Measurements from ENCODE around the gene ZIC4. TPM values are rescaled to one million over a fixed set of nuclear protein-coding genes. Genes with fewer than 3 reads are reported as not detected.

The ZIC4 gene
- total RNA-seq, 5 donors from 2014 or later (not counting 1 experiment from before 2014, with no cell fraction given) = not detected

DNA sequence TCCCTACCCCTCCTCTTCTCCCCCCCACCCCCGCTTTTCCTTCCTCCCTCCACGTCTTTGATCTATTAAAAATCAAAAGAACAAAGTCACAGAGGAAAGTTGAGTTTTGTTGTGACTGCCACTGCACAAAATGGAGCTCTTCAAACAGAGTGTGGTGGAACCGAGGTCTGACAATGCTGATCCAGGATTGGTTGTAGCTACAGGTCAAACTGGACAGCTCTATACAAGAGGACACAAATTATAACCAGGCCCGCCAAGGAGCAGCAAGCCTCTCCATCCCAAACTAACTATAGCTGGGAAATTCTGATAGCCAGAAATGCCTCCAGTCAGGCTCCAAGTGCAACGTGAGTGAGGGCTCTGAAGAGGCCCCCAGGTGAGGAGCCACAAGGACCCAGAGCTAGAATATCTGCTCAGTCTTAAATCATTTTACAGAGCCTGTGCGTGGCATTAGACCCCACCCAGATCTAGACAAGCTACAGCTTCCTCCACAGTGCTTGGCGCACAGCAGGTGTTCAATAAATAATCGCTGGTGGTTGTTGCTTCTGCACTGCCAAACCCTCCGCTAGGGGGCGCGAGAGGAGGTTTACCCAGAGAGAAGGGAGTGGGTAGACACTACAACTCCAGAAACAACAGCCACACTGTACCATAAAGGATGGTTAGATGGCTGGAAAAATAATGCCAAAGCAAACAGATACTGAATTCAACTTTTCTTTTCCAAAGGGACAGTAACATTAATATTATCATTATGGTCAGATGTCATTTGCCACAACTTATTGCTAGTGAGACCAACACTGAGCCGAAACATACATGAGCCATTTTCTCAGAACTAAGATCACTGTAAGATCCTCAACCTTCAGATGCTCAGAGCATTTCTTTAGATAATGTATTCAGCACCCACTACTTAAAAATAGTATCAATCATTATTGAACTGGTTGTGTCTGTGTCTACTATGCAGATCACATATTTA is 44.6 kb downstream of the ZIC4 start:
- Histone ChIP-seq H3K4me3 (ENCODE audit: control insufficient read depth in 1 of 2, extremely low read depth in 1 of 2, low read length in 1 of 2) (no peak overlapping the region), H3K27ac (ENCODE audit: low read length) (no peak overlapping the region), H3K9me3 (no peaks in the 10 kb centered on the region), H3K27me3 (replicated peaks in 1 of 2; ENCODE audit: control insufficient read depth in 2 of 2, extremely low read depth in 1 of 2, insufficient read depth in 2 of 2, low read length in 1 of 2) (peaks cover 15 to 42% of the 10 kb centered on the region in 2 experiments), H3K36me3 (ENCODE audit: control insufficient read depth in 2 of 2, extremely low read depth in 1 of 2, insufficient read depth in 1 of 2, low read length in 1 of 2) (no peaks in the 10 kb centered on the region), H3K4me1 (ENCODE audit: control insufficient read depth in 1 of 2, extremely low read depth in 1 of 2, insufficient read depth in 2 of 2, low read length in 2 of 2) (no peaks in the 10 kb centered on the region)
- H3K9me3 Mint-ChIP-seq = peaks cover 0 to 8% (median 0%) of the 10 kb centered on the region in 3 donors
- POLR2A ChIA-PET = no interaction called here
- H3K4me1 Mint-ChIP-seq = peaks cover 0 to 2% (median 0%) of the 10 kb centered on the region in 3 donors
- DNase-seq = peak in 2 of 35 experiments; percentile 3 to 4
- no peak for ATAC-seq (replicated peaks in 1 of 4)
- H3K4me3 Mint-ChIP-seq = no peak overlapping the region
- CTCF ChIA-PET = interaction anchor here in 1 of 2 donors (0.6 kb wide), 1 partner anchor 622 kb away, joined by 3 read pairs; no protein-coding TSS in a partner anchor
- H3K36me3 Mint-ChIP-seq = no peaks in the 10 kb centered on the region
- H3K27me3 Mint-ChIP-seq = peaks cover 56 to 69% of the 10 kb centered on the region in 2 donors
- H3K27ac Mint-ChIP-seq = no peak overlapping the region
- WGBS (ENCODE audit: insufficient coverage) = 6% methylated on average over 3 of the region's 12 CpGs

DNA sequence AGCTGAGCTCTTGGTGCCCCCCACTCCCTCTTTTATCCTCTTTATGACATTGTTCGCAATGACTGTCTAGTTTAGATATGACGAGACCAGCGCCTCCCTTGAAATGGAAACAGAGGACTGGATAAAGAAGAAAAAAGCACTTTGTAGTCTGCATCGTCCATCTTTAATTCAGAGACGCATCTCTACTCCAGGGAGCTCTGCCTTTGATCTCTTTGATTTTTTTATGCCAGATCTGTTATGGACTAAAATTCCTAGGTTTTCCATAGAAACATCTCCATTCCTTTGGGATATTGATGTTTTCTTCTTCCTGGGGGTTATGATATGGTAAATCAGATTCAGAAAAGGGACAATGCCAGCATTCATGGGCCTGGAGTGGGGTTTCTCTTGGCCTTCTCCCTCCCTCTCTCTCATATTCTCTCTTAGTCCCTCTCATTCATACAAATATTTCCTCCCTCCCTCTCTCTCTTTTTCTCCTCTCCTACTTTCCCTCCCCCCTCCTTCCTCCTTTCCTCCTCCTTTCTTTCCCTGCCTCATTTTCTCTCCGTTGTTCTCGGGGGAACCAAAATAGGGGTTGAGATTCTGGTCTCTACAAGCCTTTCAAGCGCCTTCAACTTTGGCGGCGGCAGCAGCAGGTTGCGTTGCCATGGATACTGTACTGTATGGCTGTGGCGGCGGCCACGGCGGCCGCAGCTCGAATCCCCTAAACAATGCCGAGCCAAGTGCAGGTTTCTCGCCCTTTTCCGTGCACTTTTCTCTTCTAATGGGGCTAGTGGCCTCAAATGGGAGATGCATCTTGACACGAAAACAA is 45.5 kb downstream of the ZIC4 start:
- Mint-ChIP-seq H3K27ac (no peak overlapping the region), H3K4me3 (no peak overlapping the region), H3K4me1 (peaks cover 0 to 2% (median 0%) of the 10 kb centered on the region in 3 donors), H3K36me3 (no peaks in the 10 kb centered on the region), H3K9me3 (peaks cover 0 to 8% (median 2%) of the 10 kb centered on the region in 3 donors), H3K27me3 (peaks cover 65 to 77% of the 10 kb centered on the region in 2 donors)
- WGBS (ENCODE audit: insufficient coverage) = 4% methylated on average over 14 of the region's 21 CpGs
- H3K9me3 ChIP-seq = no peaks in the 10 kb centered on the region
- H3K4me1 ChIP-seq (ENCODE audit: control insufficient read depth in 1 of 2, extremely low read depth in 1 of 2, insufficient read depth in 2 of 2, low read length in 2 of 2) = no peaks in the 10 kb centered on the region
- ATAC-seq (replicated peaks in 1 of 4) = no peak
- H3K27ac ChIP-seq (ENCODE audit: low read length) = no peak overlapping the region
- ChIA-PET CTCF (interaction anchor here in 1 of 2 donors (0.6 kb wide), 1 partner anchor 621 kb away, joined by 3 read pairs; no protein-coding TSS in a partner anchor), POLR2A (no interaction called here)
- no peak for DNase-seq
- peaks cover 16 to 51% of the 10 kb centered on the region in 2 experiments for H3K27me3 ChIP-seq (replicated peaks in 1 of 2; ENCODE audit: control insufficient read depth in 2 of 2, extremely low read depth in 1 of 2, insufficient read depth in 2 of 2, low read length in 1 of 2)
- H3K4me3 ChIP-seq (ENCODE audit: control insufficient read depth in 1 of 2, extremely low read depth in 1 of 2, low read length in 1 of 2) = no peak overlapping the region
- no peaks in the 10 kb centered on the region for H3K36me3 ChIP-seq (ENCODE audit: control insufficient read depth in 2 of 2, extremely low read depth in 1 of 2, insufficient read depth in 1 of 2, low read length in 1 of 2)

DNA sequence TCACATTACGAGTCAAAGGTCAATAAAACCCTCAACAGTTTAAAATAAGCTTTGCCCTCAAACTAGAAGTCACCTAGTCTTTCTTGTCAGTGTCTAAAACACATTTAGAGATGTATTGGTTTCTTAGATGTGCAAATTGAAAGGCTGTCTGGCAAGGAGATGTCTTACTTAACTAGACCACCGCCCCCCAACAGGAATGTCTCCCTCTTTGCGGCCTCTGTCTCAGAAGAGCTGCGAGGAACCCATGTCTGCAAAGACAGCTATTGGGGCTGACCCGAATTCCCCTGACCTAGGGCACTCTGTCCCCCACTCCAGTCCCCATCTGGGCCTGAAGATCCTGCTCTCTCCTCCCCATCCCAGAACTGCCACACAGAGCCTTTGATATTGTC is 46.3 kb downstream of the ZIC4 start:
- Histone ChIP-seq H3K27ac (ENCODE audit: low read length) (no peak overlapping the region), H3K9me3 (no peaks in the 10 kb centered on the region), H3K27me3 (replicated peaks in 1 of 2; ENCODE audit: control insufficient read depth in 2 of 2, extremely low read depth in 1 of 2, insufficient read depth in 2 of 2, low read length in 1 of 2) (peaks cover 15 to 51% of the 10 kb centered on the region in 2 experiments), H3K4me3 (ENCODE audit: control insufficient read depth in 1 of 2, extremely low read depth in 1 of 2, low read length in 1 of 2) (no peak overlapping the region), H3K4me1 (ENCODE audit: control insufficient read depth in 1 of 2, extremely low read depth in 1 of 2, insufficient read depth in 2 of 2, low read length in 2 of 2) (no peaks in the 10 kb centered on the region), H3K36me3 (ENCODE audit: control insufficient read depth in 2 of 2, extremely low read depth in 1 of 2, insufficient read depth in 1 of 2, low read length in 1 of 2) (no peaks in the 10 kb centered on the region)
- Mint-ChIP-seq H3K9me3 (peaks cover 0 to 8% (median 3%) of the 10 kb centered on the region in 3 donors), H3K36me3 (no peaks in the 10 kb centered on the region), H3K4me1 (peaks cover 0 to 2% (median 0%) of the 10 kb centered on the region in 3 donors), H3K27me3 (peaks cover 67 to 78% of the 10 kb centered on the region in 2 donors), H3K27ac (no peak overlapping the region), H3K4me3 (no peak overlapping the region)
- no peak for DNase-seq
- ChIA-PET POLR2A (no interaction called here), CTCF (no interaction called here)
- 4% methylated on average over 3 of the region's 5 CpGs for WGBS (ENCODE audit: insufficient coverage)
- ATAC-seq (replicated peaks in 1 of 4) = no peak

DNA sequence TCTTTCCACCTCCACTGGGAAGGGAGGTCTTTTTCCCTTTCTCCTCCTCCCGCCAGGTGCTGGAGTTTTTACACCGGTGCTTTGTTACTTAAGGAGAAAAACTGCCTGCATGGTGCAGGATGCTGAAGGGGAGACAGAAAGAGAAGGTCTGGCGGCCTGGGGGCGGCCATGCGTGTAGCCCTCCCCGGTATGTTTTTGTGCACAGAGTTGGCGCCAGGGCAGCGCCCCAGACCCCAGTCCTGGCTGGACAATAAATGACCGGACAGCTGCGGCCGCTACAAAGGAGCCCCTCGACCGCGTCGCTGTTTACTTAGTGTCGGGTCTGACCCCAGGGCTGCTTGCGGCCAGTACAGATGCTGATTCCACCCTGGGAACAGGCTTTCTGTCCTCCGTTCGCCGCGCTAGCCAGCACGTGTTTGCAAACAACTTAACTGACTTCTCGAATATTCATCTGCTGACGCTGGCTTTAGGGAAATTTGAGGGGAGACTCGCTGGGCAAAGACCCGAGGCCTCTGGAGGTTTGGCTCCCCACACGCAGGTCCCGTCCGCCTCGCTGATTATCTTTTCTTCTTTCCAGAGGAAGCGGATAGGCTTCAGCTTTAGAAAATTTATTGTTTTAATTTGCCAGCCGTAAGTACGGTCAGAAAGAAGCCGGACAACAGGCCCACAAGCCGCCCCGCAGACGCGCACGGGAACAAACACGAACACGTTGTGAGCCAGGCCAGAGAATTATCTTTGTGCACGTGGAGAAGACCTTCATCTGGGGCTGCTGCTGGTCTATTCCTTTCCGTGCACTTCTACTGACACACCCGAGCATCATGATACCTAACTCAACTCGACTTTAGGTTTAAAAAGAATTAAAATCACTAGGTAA is 46.9 kb downstream of the ZIC4 start:
- H3K27ac Mint-ChIP-seq = no peak overlapping the region

DNA sequence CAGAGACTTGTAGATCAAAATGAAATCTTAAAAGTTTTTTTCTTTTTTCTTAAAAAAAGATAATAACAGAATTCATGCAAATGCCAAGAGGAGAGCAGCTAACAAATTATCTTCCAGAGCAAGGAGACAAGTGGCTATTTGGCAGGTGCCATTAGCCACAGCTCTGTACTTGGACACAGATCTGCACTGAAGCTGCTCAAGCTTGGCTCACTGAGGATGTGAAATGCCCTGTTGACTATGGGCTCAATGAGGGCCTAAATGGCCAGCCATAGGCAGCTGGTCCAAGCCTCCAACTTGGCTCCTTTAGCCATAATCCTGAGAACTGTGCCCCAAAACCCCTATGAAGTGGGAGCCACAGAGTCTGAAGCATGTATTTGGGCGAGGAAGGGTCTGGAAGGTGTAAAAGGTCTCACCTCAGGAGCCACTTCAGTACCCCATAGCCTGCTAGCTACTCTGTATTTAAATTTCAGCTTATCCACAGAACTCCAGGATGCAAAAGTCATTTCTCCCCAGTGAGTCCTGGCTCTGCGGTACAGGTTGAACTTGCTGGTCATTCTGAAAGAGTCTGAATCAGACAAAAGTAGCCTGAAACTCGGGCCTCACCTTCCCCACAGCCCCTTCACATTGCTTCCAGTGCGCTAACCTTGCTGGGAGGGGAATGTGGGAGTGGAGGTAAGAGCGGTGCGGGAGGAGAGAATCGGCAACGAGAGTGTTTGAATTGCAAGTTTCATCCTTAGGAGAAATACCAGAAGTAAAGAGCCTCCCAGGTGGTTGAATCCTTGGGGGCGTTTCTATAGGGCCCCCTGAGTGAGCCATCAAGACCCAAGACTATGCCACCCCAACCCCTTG is 48.0 kb downstream of the ZIC4 start:
- H3K27ac ChIP-seq (ENCODE audit: low read length) = no peak overlapping the region
- peaks cover 16 to 55% of the 10 kb centered on the region in 2 experiments for H3K27me3 ChIP-seq (replicated peaks in 1 of 2; ENCODE audit: control insufficient read depth in 2 of 2, extremely low read depth in 1 of 2, insufficient read depth in 2 of 2, low read length in 1 of 2)
- no peak overlapping the region for H3K4me3 Mint-ChIP-seq
- H3K36me3 ChIP-seq (ENCODE audit: control insufficient read depth in 2 of 2, extremely low read depth in 1 of 2, insufficient read depth in 1 of 2, low read length in 1 of 2) = no peaks in the 10 kb centered on the region
- no peaks in the 10 kb centered on the region for H3K36me3 Mint-ChIP-seq
- H3K27ac Mint-ChIP-seq = no peak overlapping the region
- H3K4me1 Mint-ChIP-seq = peaks cover 0 to 2% (median 0%) of the 10 kb centered on the region in 3 donors
- ChIA-PET CTCF (no interaction called here), POLR2A (no interaction called here)
- WGBS (ENCODE audit: insufficient coverage) = 0% methylated on average over 1 of the region's 9 CpGs
- peaks cover 61 to 80% of the 10 kb centered on the region in 2 donors for H3K27me3 Mint-ChIP-seq
- no peak overlapping the region for H3K4me3 ChIP-seq (ENCODE audit: control insufficient read depth in 1 of 2, extremely low read depth in 1 of 2, low read length in 1 of 2)
- ATAC-seq (replicated peaks in 1 of 4) (no peak), DNase-seq (no peak)
- H3K4me1 ChIP-seq (ENCODE audit: control insufficient read depth in 1 of 2, extremely low read depth in 1 of 2, insufficient read depth in 2 of 2, low read length in 2 of 2) = no peaks in the 10 kb centered on the region
- H3K9me3 Mint-ChIP-seq = peaks cover 0 to 3% (median 0%) of the 10 kb centered on the region in 3 donors
- no peaks in the 10 kb centered on the region for H3K9me3 ChIP-seq

More for the DNA sequence above, 46.9 kb downstream of the ZIC4 start:
- peaks cover 16 to 55% of the 10 kb centered on the region in 2 experiments for H3K27me3 ChIP-seq (replicated peaks in 1 of 2; ENCODE audit: control insufficient read depth in 2 of 2, extremely low read depth in 1 of 2, insufficient read depth in 2 of 2, low read length in 1 of 2)
- H3K27ac ChIP-seq (ENCODE audit: low read length) = no peak overlapping the region
- CTCF ChIA-PET = no interaction called here
- ATAC-seq (replicated peaks in 1 of 4) = no peak
- no peak for DNase-seq
- POLR2A ChIA-PET = no interaction called here
- H3K4me3 Mint-ChIP-seq = no peak overlapping the region
- no peaks in the 10 kb centered on the region for H3K4me1 ChIP-seq (ENCODE audit: control insufficient read depth in 1 of 2, extremely low read depth in 1 of 2, insufficient read depth in 2 of 2, low read length in 2 of 2)
- H3K27me3 Mint-ChIP-seq = peaks cover 61 to 78% of the 10 kb centered on the region in 2 donors
- peaks cover 0 to 4% (median 3%) of the 10 kb centered on the region in 3 donors for H3K9me3 Mint-ChIP-seq
- no peaks in the 10 kb centered on the region for H3K36me3 ChIP-seq (ENCODE audit: control insufficient read depth in 2 of 2, extremely low read depth in 1 of 2, insufficient read depth in 1 of 2, low read length in 1 of 2)
- 11% methylated on average over 37 of the region's 45 CpGs for WGBS (ENCODE audit: insufficient coverage)
- H3K4me3 ChIP-seq (ENCODE audit: control insufficient read depth in 1 of 2, extremely low read depth in 1 of 2, low read length in 1 of 2) = no peak overlapping the region
- no peaks in the 10 kb centered on the region for H3K9me3 ChIP-seq
- no peaks in the 10 kb centered on the region for H3K36me3 Mint-ChIP-seq
- peaks cover 0 to 2% (median 0%) of the 10 kb centered on the region in 3 donors for H3K4me1 Mint-ChIP-seq

Measured in T-cell (primary cell).